OCI-LY7 (cell line): Measurements from ENCODE around the gene SLC1A4.

Source experiments
- EZH2phosphoT487 ChIP-seq: fragments of 200-600 bp; sonication (generic); IDR thresholded peaks from 2 replicates; pipeline ENCODE4 v1.6.1; 2018; ENCODE audit warnings: low read depth, borderline replicate concordance, mild to moderate bottlenecking, mixed run types, antibody characterized with exemption, low read length, moderate library complexity, mixed read lengths
- TF ChIP-seq, protein P1 (sequence below): fragments of 200-600 bp; sonication (generic); conservative IDR thresholded peaks from 2 replicates; pipeline ENCODE4 v1.5.1; 2014; ENCODE audit warnings: mild to moderate bottlenecking, antibody characterized with exemption, low read length, moderate library complexity, mixed read lengths

DNA sequence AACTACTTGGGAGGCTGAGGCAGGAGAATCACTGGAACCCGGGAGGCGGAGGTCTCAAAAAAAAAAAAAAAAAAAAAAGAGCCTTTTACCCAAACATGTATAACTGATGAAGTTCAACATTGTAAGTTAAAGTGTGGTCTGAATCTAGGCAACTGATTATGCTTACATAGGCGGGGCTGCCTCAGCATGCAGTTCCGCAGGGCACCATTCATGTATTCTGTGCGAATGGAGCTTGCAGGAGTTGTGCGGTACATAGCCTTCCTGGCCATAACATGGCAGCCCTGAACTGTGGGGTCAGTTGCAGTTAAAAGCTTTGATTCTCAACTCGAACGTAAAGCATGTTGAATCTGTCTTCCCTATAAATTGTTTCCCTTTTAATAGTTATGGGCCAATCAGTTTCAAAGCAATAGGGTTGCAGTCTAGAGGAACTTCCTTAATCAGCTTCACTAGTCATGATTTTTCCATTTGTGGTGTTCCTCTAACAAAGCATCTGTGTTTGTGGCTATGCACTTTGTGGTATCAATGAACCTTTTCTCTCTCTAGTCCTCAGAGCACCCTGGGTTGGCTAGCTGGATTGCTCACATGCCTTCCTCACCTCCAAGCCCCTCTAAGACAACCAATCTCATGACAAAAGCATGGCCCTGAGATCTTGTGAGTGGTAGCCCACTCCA, 36.4 kb downstream of the SLC1A4 start:
- TF ChIP-seq, protein P1, sequence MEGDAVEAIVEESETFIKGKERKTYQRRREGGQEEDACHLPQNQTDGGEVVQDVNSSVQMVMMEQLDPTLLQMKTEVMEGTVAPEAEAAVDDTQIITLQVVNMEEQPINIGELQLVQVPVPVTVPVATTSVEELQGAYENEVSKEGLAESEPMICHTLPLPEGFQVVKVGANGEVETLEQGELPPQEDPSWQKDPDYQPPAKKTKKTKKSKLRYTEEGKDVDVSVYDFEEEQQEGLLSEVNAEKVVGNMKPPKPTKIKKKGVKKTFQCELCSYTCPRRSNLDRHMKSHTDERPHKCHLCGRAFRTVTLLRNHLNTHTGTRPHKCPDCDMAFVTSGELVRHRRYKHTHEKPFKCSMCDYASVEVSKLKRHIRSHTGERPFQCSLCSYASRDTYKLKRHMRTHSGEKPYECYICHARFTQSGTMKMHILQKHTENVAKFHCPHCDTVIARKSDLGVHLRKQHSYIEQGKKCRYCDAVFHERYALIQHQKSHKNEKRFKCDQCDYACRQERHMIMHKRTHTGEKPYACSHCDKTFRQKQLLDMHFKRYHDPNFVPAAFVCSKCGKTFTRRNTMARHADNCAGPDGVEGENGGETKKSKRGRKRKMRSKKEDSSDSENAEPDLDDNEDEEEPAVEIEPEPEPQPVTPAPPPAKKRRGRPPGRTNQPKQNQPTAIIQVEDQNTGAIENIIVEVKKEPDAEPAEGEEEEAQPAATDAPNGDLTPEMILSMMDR, result no peak
- no peak for TF ChIP-seq EZH2phosphoT487
